ENCODE measurements around the gene ZNF319.

DNA sequence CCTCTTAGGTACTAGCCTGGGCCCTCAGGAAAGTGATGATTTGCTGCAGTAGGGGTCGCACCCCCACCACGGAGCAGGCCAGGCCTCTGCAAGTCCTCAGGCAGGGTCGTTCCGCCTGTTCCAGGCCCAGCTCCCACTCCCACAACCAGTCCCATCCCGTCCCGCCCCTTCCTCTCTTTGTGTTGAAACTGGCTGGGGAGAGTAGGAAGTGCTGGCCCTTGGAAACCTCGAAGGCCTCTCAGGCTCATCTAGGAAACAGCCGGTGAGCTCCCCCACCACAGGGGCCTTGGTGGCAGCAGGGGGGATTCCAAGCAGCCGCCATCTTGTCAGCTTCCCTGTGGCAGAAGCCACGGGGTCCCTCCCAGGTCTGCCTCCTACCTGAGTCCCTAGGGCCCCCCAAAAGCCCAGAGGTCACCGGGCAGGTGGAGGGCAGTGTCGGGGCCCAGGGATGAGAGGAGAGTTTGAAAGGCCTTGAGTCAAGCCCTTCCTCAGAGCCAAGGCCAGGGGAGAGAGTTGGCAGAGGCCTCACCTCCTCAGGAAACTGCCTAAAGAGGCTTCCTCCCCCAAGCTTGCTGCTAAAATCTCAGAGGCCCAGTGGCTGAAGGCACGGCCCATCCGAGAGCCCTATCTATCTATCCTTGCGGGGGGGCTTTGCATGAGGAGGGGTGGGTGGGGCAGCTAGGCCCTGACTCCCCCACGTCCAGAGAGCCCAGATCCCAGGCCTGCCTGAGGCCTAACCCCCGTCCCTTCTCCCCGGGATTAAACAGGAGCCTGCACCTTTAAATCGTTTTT is 47.3 kb upstream of the ZNF319 start:
- TF ChIP-seq GATA3 (IDR thresholded peaks at IDR 0.05; ENCODE audit: low read depth, low read length) (no peak), GATA2 (IDR thresholded peaks at IDR 0.05; ENCODE audit: low read depth, low read length) (no peak)

Measured in SH-SY5Y (cell line).